Daoy (cell line): ENCODE results near the gene RRP7A. TPM values are rescaled to one million over a fixed set of nuclear protein-coding genes. Genes with fewer than 3 reads are reported as not detected.
"Not testable (repeated sequence)": the region's sequence is repeated elsewhere in the genome, so short reads cannot be mapped to it uniquely, and the experiment has no call there.

Source experiments
- DNase-seq: peaks from one replicate; pipeline ENCODE4 v3.0.0-alpha.2; 2015; ENCODE audit warnings: low read depth
- total RNA-seq: library from RNA; depleted of rRNA; stranded (reverse); fragments of >200 nt; shearing (Covaris generic); gene quantifications from 2 replicates; pipeline ENCODE4 v1.2.3, GENCODE V29; 2014; rRNA removed

RRP7A gene, protein sequence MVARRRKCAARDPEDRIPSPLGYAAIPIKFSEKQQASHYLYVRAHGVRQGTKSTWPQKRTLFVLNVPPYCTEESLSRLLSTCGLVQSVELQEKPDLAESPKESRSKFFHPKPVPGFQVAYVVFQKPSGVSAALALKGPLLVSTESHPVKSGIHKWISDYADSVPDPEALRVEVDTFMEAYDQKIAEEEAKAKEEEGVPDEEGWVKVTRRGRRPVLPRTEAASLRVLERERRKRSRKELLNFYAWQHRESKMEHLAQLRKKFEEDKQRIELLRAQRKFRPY
- total RNA-seq = 29.3 and 38.5 TPM in 2 replicates

DNA sequence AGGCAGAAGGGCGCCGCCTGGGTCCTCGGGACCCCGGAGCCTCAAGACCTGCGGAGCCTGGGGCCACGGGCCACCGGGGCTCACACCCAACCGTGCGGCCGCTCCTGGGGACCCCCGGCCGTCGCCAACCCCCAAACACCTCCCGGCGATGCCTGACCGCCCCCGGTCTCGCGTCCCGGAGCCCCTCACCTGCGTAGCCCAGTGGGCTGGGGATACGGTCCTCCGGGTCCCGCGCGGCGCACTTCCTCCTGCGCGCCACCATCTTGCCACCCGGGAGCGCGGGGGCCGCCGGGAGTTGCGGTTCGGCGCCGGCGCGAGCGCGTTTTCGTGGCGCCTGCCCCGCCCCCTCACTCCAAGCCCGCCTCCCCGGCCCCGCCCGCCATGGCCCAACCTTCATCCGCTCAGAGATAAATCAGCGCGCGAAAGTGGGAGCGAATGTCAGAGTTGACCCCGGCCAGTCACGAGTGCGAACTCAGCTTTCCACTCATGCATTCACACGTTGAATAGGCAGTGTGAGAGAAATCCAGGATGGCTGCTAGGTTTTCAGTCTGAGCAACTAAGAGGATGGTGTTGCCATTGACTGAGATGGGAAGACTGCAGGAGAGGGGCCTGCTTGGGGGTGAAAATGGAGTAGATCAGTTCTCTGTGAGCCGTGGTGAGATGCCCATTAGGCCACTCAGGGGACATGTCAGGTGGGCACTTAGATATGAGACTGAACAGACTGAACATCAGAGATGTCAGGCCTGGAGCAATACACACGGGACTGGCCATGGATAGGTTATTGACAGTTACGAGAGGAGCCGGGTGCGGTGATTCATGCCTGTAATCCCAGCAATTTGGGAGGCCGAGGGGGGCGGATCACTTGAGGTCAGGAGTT lies at the start of gene RRP7A:
Gene RRP7A, minus strand, starts transcription at position 272 of the 877 bp plus-strand sequence. Its CDS starts 10 bp downstream, at position 262.
- peak; percentile 81 for DNase-seq

GRCh38 chr22:42567950-42568349 lies 48.4 kb upstream of the RRP7A start:
- DNase-seq = not testable (repeated sequence)

DNA sequence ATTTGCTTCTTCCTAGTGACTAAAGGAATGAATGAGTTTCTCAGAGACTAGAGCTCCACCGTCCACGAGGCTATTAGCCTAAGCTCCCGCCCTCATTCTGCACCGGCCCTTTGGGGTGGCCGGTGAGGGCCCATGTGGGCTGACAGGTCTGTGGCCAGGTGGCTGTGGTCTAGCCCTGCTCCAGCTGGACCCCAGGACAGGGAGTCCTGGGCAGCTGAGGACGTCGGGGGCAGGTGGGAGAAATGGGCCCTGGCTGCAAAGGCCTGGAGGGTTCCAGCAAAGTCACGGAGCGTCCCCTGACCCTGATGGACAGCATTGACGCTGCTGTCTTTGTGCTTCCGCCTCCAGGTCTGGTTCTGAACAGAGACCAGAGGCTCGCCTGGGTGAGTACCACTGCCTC lies 46.4 kb upstream of the RRP7A start:
- no peak for DNase-seq

DNA sequence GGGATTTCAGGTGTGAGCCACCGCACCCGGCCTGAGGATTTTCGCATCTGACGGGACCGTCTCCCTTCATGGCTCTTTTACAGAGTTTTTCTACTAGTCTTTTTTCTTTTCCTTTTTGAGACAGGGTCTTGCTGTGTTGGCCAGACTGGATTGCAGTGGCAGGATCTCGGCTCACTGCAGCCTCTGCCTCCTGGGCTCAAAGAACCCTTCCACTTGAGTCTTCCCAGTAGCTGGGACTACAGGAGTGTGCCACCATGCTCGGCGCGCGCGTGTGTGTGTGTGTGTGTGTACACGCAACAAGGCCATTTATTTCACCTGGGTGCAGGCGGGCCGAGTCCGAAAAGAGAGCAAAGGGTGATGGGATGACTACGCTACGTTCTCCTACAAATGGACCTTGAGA lies 45.1 kb upstream of the RRP7A start:
- no peak for DNase-seq

- DNase-seq = not testable (repeated sequence)
Observed at GRCh38 chr22:42563943-42564342, 44.3 kb upstream of the RRP7A start.

- DNase-seq = no peak
Observed at GRCh38 chr22:42562684-42563083, 43.1 kb upstream of the RRP7A start.

DNA sequence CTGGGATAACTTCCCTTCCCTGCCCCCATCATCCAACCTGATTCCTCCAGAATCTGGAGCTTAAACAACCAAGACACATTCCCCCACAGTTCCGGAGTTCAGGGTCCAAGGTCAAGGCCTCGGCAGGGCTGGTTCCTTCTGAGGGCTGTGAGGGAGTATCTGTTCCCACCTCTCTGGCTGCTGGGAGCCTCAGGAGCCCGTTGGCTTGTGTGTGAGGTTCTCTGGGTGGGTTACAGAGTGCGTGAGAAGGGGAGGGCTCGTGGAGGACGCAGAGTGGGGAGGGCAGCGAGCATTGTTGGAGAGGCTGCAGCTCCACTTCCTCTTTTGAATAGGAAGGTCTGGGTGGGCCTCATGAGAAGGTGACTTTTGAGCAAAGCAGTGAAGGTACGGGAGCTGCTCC lies 42.7 kb upstream of the RRP7A start:
- DNase-seq = no peak

DNA sequence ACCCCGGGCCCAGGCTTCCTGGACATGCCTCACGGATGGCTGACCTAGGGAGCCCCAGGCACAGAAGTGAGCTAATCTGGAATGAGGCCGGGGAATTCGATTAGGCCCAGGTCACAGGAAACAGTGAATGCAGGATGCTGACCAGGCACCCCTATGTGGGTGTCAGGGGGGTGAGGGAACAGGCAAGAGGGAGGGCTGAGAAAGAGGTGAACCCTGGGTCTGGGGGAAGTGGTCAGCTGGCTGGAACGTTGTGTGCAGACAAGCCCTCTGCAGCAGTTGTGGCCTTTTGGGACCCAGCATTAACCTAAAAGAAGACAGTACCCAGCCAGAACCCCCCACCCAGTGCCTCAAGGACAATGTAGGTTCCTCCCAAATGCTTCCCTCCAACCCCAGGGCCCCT lies 42.3 kb upstream of the RRP7A start:
- DNase-seq = no peak

DNA sequence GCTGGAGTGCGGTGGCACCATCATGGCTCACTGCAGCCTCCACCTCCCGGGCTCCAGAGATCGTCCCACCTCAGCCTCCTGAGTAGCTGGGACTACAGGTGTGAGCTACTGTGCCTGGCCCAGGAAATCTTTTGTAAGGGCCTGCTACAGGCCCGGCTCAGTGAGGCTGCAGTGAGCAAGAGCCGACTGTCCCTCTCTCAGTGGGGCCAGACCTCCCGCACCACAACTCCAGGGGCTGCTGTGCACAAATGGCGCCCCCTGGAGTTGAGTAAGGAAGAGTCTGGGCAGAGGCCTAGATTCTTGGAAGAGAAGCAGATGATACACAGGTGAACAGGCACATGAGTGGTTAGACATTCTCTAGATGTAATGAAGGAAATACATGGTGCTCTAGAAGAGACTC lies 41.2 kb upstream of the RRP7A start:
- DNase-seq = peak; percentile 34

DNA sequence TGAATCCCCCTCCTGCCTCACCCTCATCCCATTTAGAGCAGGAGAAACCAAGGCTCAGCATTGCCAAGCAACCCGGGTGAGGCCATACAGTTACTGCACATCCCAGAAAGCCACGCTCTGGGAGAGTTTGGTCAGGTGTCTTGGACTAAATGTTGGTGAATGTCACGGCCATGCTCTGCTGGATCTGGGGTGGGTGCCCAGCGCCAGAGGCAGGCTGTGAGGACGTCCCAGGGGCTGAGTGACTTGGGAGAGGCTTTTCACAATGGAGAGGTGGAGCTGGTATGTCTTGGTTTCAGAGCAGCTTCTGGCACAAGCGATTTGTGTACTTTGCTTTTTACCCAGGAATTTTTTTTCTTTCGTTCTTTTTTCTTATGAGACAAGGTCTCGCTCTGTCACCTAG lies 40.8 kb upstream of the RRP7A start:
- DNase-seq = no peak

GRCh38 chr22:42553475-42554361 lies 34.1 kb upstream of the RRP7A start, which contains the start of gene SERHL2:
SERHL2 (plus strand) TSS chr22:42553956; CDS start chr22:42554021, 65 bp downstream.
- peak; percentile 81 for DNase-seq

- DNase-seq = not testable (repeated sequence)
Observed at GRCh38 chr22:42552294-42552647, 32.7 kb upstream of the RRP7A start.

- no peak for DNase-seq
Observed at GRCh38 chr22:42549331-42550060, 29.9 kb upstream of the RRP7A start.

DNA sequence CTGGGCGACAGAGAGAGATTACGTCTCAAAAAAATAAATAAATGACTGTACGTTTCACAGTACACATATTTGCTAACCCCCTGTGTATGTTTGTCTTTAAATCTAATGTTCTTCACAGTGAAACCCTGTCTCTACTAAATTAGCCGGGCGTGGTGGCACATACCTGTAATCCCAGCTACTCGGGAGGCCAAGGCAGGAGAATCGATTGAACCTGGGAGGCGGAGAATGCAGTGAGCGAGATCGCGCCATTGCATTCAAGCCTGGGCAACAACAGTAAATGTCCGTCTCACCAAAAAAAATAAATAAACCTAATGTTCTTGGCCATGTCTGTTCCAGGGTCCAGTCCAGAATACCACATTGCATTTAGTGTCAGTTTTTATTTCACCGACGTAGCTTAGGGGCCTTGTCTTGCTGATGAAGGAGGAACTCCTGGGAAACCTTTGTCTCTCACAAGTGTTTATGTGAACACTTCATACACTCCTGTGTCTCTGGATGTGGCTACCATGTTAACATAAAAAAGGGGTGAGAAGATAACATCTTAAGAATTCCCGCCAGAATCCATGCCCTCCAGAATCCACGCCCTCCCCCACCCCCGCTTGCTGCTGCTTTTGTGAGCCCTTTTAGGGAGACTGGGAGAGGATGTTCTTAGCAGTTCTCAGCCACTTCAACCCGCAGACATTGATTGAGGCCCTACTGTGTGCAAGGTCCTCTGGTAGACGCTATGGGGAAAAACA lies 29.2 kb upstream of the RRP7A start:
- DNase-seq = no peak

- DNase-seq = not testable (repeated sequence)
Observed at GRCh38 chr22:42548126-42548525, 28.5 kb upstream of the RRP7A start.

GRCh38 chr22:42547562-42547961 lies 28.0 kb upstream of the RRP7A start:
- no peak for DNase-seq

DNA sequence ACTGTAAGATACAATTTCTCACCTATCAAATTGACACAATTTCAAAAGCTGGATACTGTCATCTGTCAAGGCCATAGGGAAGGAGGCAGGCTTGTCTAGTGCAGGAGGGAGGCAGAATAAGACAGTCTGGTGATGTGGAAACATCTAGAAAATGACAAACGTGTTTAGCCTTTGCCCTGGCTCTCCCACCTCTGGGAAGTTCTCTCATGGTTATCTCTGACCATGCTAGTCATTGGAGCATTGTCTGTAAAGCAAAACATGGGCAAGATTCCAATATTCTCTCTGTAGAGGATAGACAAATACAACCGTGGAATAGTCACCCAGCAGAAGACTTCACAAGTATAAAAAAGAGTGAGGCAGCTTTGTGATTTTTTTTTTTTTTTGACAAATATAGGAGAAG lies 25.1 kb upstream of the RRP7A start:
- DNase-seq = no peak

GRCh38 chr22:42539236-42539771 lies 19.7 kb upstream of the RRP7A start:
- not testable (repeated sequence) for DNase-seq

DNA sequence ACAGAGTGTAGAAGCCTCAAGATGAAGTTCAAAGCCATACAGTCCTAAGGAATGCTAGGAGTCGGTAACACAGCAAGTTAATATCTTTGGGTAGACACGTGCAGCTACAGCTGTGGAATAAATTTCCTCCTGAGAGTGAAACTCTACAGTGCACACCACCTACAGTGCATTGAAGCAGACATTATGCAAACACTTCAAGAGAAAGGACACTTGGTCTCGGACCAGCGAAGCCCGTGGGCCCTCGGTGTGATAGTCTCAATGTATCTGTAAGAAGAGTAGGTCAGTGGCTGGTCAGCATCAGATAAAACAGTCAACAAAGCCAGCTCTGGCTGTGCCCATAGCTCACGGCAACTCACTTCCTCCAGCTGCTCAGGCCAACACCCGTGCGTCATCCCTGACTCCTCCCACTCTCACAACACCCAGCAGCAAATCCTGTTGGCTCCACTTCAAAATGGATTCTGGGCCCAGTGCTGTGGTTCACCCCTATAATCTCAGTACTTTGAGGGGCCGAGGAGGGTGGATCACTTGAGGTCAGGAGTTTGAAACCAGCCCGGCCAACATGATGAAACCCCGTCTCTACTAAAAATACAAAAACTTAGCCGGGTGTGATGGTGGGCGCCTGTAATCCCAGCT lies 17.7 kb upstream of the RRP7A start:
- DNase-seq = not testable (repeated sequence)

- not testable (repeated sequence) for DNase-seq
Observed at GRCh38 chr22:42536634-42537033, 17.0 kb upstream of the RRP7A start.
